ENCODE measurements around the gene HUWE1.

HUWE1 gene

DNA sequence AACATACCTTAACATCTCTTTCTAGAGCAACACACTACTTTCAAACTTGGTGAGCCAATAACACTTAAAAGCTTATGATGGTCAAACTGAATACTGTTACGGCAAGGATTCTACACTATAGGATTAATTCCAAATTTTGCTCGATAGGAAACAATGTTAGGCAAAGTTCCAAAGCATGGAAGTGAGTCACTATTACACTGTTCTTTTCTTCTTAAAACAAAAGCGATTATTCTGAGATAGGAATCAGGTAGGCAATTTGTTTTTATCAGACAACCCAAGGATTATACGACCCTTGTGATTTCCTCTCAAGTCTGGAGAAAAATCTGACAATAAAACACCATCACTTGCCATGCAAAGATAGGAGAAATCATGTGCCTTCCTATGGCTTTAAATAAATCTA is 81.5 kb downstream of the HUWE1 start:
- no peak overlapping the region for H3K27ac Mint-ChIP-seq
- H3K27me3 Mint-ChIP-seq, result peaks cover 34% of the 10 kb centered on the region
- no peaks in the 10 kb centered on the region for H3K9me3 Mint-ChIP-seq
- no peak for DNase-seq
- H3K4me1 Mint-ChIP-seq (ENCODE audit: low read depth), result peaks cover 5% of the 10 kb centered on the region
- H3K4me3 Mint-ChIP-seq, result no peak overlapping the region
- H3K36me3 Mint-ChIP-seq (ENCODE audit: low read depth), result peaks cover 96% of the 10 kb centered on the region

DNA sequence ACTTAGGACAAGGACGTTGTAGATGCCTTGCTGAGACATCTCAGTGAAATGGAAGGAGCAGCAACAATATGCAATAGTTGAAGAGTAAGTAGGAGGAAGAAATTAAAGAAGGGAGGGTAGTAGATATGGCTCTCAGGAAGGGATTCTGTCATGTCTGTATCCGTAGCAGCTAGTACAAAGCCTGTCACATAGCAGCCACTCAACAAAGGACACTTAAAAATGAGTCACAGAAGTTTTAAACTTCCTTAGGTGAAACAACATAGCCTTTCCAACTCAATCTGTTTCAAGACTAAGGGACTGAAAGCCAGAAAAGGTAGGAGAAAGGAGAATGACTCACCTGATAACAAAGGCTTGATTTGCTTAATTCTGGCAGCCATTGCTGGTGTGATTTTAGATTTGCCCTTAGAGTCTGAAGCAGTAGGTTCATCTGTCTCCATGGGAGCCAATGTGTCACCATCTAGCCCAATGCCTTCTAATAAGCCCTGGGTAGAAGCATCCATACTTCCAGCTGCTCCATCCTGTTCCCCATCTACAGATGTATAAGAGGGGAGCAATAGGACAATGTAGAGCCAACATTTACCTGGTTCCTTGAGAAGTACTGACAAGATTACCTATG is 86.6 kb downstream of the HUWE1 start:
- no peaks in the 10 kb centered on the region for H3K9me3 Mint-ChIP-seq
- no peak for DNase-seq
- H3K36me3 Mint-ChIP-seq (ENCODE audit: low read depth), result peaks cover 87% of the 10 kb centered on the region
- H3K27ac Mint-ChIP-seq, result peak overlapping the region; percentile 19
- H3K4me3 Mint-ChIP-seq, result no peak overlapping the region
- H3K4me1 Mint-ChIP-seq (ENCODE audit: low read depth), result peaks cover 10% of the 10 kb centered on the region
- peaks cover 28% of the 10 kb centered on the region for H3K27me3 Mint-ChIP-seq

DNA sequence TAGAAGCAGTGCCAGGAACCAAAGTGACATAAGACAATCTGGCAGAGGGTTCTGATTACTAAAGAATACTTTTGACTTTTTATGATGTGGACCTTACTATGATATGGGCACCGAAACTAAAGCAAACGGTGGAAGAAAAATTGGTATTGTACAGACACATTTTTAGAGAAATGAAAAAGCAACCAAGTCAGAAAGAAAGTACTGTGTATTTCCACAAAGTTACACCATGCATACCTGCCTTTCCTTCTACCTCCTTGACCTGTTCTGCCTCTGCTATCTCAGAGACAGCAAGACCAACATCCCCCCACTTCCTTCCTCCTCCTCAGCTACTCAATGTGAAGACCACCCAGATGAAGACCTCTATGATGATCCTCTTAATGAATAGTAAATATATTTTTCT is 88.3 kb downstream of the HUWE1 start:
- Mint-ChIP-seq H3K27ac (peak overlapping the region; percentile 59), H3K4me1 (ENCODE audit: low read depth) (peaks cover 11% of the 10 kb centered on the region), H3K9me3 (no peaks in the 10 kb centered on the region), H3K27me3 (peaks cover 24% of the 10 kb centered on the region), H3K4me3 (no peak overlapping the region), H3K36me3 (ENCODE audit: low read depth) (peaks cover 87% of the 10 kb centered on the region)
- no peak for DNase-seq

DNA sequence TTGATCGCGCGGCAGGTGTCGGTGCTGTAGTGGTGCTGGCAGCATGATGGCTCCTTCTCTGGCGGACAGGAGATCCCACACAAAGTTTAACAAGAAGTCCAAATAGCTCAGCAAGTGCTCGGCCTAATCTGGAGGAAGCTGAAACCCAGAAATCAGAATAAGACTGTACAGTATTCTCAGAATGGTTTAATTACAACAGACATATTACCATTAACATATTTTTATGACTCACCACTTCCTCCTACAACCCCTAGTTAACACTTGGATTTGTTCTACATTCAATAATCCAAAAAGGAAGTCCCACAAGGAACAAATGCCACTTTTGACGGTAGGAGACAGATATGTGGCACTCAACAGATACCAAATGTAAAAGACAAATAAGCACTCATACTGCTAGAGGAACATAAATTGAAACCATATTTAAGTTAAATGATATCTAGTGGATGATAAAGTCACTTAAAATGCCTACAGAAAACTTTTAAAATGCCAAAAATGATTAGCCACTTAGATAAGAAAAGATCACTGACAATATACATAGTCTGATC is 91.2 kb downstream of the HUWE1 start:
- Mint-ChIP-seq H3K27ac (peak overlapping the region; percentile 32), H3K4me1 (ENCODE audit: low read depth) (peaks cover 7% of the 10 kb centered on the region), H3K4me3 (no peak overlapping the region), H3K9me3 (no peaks in the 10 kb centered on the region), H3K36me3 (ENCODE audit: low read depth) (peaks cover 89% of the 10 kb centered on the region), H3K27me3 (peaks cover 34% of the 10 kb centered on the region)
- no peak for DNase-seq

DNA sequence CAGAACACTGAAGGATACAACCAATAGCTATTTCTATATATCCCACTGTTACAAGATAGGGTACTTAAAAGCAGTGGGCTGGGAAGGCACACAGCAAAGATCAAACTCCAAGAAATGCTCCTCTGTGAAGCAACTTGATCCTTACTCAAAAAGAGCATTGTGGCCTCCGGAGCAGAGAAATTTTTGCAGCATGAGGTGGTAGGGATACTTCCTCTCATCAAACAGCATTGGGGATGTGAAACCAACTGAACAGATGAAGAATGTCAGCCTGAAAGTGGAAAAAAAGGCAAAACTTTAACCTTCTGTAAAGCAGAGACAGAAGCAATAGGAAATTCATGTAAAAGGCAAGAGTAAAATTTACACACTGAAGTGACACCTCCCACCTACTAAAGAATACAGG is 92.2 kb downstream of the HUWE1 start:
- Mint-ChIP-seq H3K36me3 (ENCODE audit: low read depth) (peaks cover 89% of the 10 kb centered on the region), H3K9me3 (no peaks in the 10 kb centered on the region), H3K27ac (no peak overlapping the region), H3K4me3 (no peak overlapping the region), H3K27me3 (peaks cover 41% of the 10 kb centered on the region), H3K4me1 (ENCODE audit: low read depth) (peaks cover 8% of the 10 kb centered on the region)
- DNase-seq, result no peak

DNA sequence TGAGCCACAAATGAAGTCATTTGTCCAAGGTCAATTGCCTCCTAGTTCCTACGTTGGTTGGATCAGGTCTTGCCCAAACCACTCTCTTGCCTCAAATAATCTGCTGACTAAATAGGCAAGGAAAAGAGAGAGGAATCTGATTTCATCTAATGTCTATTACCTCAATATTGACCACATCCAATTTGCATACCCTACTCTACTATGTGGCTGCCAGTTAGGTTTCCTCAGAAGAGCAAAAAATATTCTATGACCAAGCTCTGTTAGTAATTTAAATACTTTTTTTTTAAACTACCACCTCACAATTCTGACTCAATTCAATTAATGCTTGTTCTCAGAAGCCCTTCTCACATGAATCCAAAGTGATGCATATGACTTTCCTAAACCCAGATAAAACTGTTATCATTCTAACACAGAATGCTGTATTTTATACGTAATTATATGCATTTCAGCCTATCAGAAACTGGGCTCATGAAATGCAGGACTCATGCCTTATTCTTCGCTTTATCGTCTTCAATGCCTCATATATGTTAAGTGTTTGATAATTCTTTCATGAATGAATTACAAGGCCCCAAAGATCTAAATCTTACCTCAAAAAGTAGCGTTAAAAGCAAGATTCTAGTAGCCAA is 98.6 kb downstream of the HUWE1 start:
- Mint-ChIP-seq H3K27ac (peak overlapping the region; percentile 72), H3K4me1 (ENCODE audit: low read depth) (peaks cover 17% of the 10 kb centered on the region), H3K9me3 (no peaks in the 10 kb centered on the region), H3K36me3 (ENCODE audit: low read depth) (peaks cover 97% of the 10 kb centered on the region), H3K4me3 (no peak overlapping the region), H3K27me3 (peaks cover 37% of the 10 kb centered on the region)
- DNase-seq, result no peak

DNA sequence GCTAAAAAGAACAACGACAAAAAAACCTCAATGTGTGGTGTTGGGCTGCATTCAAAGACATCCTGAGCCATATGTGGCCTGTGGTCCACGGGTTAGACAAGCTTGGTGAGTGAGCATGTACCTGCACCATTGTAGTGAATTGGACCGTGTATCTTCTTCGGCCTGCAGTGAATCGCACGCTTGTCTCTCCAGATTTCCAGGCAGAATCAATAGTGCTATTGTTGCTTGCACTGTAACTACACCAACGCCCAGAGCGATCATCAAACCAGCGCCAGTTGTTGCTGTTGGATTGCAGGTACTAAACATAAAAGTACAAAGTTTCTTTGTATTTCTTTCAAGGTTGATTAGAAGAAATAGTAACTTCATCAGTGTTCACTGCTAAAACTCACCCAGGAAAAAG is 101.6 kb downstream of the HUWE1 start:
- H3K27ac Mint-ChIP-seq, result no peak overlapping the region
- H3K4me3 Mint-ChIP-seq, result no peak overlapping the region

DNA sequence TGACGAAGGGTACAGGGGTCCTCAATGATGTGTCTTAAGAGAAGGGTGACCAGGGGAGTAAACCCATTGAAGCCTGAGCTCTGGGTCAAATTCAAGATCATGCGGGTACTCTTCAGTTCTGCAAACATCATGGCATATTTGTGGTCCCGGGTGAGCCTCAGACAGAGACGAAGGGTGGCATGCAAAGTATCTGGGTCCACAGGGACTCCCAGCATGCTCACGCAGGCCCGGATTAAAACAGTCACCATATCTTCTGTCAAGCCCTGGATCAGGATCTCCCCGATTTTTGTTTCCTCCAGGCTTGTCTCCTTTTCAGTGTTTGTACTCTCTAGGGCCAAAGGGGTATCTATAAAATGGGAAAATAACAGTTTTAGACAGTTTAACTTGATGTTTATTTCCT is 102.9 kb downstream of the HUWE1 start:
- DNase-seq, result no peak
- Mint-ChIP-seq H3K4me3 (no peak overlapping the region), H3K9me3 (no peaks in the 10 kb centered on the region), H3K36me3 (ENCODE audit: low read depth) (peaks cover 84% of the 10 kb centered on the region), H3K27me3 (peaks cover 19% of the 10 kb centered on the region), H3K27ac (peak overlapping the region; percentile 26), H3K4me1 (ENCODE audit: low read depth) (peaks cover 8% of the 10 kb centered on the region)

More for the DNA sequence above, 101.6 kb downstream of the HUWE1 start:
- Mint-ChIP-seq H3K9me3 (no peaks in the 10 kb centered on the region), H3K36me3 (ENCODE audit: low read depth) (peaks cover 97% of the 10 kb centered on the region), H3K4me1 (ENCODE audit: low read depth) (peaks cover 15% of the 10 kb centered on the region), H3K27me3 (peaks cover 31% of the 10 kb centered on the region)
- DNase-seq, result no peak

DNA sequence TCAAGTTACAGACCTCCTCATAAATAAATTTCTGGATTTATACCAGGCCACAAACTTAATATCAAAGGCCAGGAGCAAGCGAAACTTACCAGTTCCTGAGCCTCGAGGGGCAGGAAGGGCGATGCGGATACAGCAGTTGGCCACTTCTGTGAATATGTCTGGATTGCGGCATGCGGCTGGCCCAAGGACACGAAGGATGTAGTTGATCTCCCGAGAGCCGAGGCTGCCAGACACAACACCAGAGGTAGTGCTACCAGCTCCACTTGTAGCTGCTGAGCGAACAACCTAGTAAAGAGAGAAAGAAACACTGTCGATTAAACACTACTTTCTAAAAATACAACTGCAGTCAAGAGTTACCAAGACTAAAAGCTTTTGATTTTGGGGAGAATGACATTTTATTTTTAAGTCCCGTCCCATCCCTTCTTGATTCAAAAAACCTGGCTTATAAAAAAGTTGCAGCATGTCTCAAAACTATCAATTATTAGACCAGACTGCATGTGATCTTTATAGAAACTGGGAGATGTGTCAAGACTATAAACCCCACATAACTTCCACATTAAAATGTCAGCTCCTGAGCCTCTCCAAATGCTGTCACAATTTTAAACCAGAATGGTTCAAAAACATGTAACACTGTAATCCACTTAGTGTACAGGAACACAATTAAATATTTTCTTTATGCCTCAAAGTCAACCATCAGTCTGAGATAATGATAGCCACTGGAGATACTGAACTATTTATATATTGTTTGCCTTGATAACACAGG is 105.6 kb downstream of the HUWE1 start:
- Mint-ChIP-seq H3K4me1 (ENCODE audit: low read depth) (no peaks in the 10 kb centered on the region), H3K27me3 (peaks cover 10% of the 10 kb centered on the region), H3K36me3 (ENCODE audit: low read depth) (peaks cover 71% of the 10 kb centered on the region), H3K27ac (peak overlapping the region; percentile 26), H3K9me3 (no peaks in the 10 kb centered on the region), H3K4me3 (no peak overlapping the region)
- no peak for DNase-seq

DNA sequence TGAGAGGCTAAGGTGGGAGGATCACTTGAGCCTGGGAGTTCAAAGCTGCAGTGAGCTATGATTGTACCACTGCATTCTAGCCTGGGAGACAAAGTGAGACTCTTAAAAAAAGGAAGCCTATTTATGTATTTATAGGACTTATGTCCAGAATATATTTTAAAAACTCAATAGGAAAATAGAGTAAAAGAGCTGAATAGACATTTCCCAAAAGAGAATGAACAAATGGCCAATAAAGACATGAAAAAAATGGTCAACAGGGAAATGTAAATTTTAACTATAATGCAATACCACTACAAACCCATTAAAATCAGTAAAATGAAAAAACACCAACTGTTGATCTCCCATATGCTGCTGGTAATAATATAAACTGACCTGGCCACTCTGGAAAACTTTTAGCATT is 115.0 kb downstream of the HUWE1 start:
- peaks cover 14% of the 10 kb centered on the region for H3K27me3 Mint-ChIP-seq
- DNase-seq, result no peak
- no peak overlapping the region for H3K4me3 Mint-ChIP-seq
- no peak overlapping the region for H3K27ac Mint-ChIP-seq
- H3K4me1 Mint-ChIP-seq (ENCODE audit: low read depth), result no peaks in the 10 kb centered on the region
- no peaks in the 10 kb centered on the region for H3K9me3 Mint-ChIP-seq
- H3K36me3 Mint-ChIP-seq (ENCODE audit: low read depth), result peaks cover 93% of the 10 kb centered on the region

DNA sequence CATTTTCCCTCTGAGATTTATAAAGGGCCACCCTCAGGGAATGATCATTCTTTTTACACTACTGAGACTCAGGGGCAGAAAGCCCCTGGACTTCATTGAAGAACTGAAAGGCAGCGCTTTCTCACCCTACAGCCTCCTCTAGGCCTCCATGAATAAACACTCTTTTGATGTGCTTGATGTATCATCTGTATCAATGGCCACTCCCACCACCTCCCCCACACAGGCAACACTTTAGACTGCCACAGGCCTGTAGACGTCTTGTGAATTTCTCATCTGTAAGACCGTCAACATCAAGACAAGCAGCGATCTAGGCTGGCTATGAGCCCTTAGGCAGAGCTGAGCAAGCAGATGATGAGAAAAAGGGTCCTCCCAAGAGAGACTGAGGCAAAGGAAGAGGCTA is 123.2 kb downstream of the HUWE1 start:
- no peak overlapping the region for H3K4me3 Mint-ChIP-seq
- no peaks in the 10 kb centered on the region for H3K4me1 Mint-ChIP-seq (ENCODE audit: low read depth)
- no peak for DNase-seq
- no peaks in the 10 kb centered on the region for H3K9me3 Mint-ChIP-seq
- H3K27me3 Mint-ChIP-seq, result peaks cover 40% of the 10 kb centered on the region
- H3K27ac Mint-ChIP-seq, result peak overlapping the region; percentile 29
- H3K36me3 Mint-ChIP-seq (ENCODE audit: low read depth), result peaks cover 97% of the 10 kb centered on the region

DNA sequence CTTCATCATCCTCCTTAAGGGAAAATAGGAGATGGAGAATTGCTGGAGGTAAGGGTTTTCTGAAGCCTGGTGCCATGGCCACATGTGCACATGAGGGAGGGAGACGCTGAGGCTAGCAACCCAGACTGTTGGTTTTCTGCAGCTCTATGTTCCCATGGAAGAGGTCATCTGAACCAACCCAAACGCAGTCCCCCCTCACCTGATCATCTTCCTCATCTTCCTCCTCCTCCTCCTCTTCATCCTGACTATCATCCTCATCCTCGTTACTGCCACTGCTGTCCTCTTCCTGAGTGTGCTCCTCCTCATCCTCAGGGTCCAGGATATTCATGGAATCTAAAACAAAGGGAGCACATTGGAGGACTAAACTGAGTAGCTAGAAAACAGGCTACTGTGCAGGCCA is 124.6 kb downstream of the HUWE1 start:
- no peaks in the 10 kb centered on the region for H3K4me1 Mint-ChIP-seq (ENCODE audit: low read depth)
- peak overlapping the region; percentile 75 for H3K27ac Mint-ChIP-seq
- H3K9me3 Mint-ChIP-seq, result no peaks in the 10 kb centered on the region
- DNase-seq, result no peak
- H3K4me3 Mint-ChIP-seq, result no peak overlapping the region
- peaks cover 40% of the 10 kb centered on the region for H3K27me3 Mint-ChIP-seq
- peaks cover 99% of the 10 kb centered on the region for H3K36me3 Mint-ChIP-seq (ENCODE audit: low read depth)

DNA sequence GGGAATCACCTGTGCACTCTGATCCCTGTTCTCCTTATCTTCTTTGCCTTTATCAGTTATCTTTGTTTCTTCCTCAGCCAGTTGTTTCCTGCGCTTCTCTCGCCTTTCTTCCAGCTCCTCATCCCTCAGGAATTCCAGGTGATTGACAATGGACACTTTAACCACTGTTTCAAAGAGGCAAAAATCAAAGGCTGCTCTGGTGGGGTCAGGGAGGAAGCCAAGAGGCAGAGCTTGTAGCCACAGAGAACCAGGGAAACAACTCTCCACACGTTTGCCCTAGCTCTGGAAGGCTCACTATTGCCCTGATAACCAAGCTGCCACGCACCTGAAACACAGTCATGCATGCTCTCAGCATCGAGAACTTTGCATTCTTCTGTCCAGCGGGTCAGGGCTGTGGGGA is 127.9 kb downstream of the HUWE1 start:
- H3K27me3 Mint-ChIP-seq, result peaks cover 25% of the 10 kb centered on the region
- H3K9me3 Mint-ChIP-seq, result no peaks in the 10 kb centered on the region
- no peak for DNase-seq
- no peaks in the 10 kb centered on the region for H3K4me1 Mint-ChIP-seq (ENCODE audit: low read depth)
- no peak overlapping the region for H3K4me3 Mint-ChIP-seq
- peak overlapping the region; percentile 33 for H3K27ac Mint-ChIP-seq
- H3K36me3 Mint-ChIP-seq (ENCODE audit: low read depth), result peaks cover 96% of the 10 kb centered on the region

DNA sequence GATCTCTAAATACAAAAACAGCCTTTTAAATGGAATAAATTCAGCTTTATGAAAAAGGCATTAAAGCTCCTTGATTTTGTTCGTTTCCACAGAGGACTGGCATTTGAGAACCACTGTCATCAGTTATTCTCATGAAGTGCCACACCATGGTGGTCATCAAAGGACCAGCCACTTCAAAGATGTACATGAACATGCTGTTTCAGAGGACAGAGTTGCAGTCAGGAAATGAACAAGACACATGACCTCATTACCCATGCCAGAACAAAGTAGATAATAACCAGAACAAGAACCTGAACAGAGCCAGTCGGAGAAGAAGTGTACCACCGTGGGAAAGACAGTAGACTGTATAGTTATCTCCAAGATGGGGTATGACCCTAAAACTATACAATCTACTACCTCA is 129.7 kb downstream of the HUWE1 start:
- Mint-ChIP-seq H3K36me3 (ENCODE audit: low read depth) (peaks cover 90% of the 10 kb centered on the region), H3K27ac (peak overlapping the region; percentile 56), H3K4me1 (ENCODE audit: low read depth) (no peaks in the 10 kb centered on the region), H3K9me3 (no peaks in the 10 kb centered on the region), H3K27me3 (peaks cover 25% of the 10 kb centered on the region), H3K4me3 (no peak overlapping the region)
- DNase-seq, result no peak

All from activated T-cell treated with anti-CD3 and anti-CD28 coated beads, Interleukin-2, amount 50 U/mL, for 24 hours (primary cell).